Measurements from ENCODE around the gene GP1BB.

GP1BB gene

GRCh38 chr22:19742160-19743066 is 19.1 kb downstream of the GP1BB start:
- DNase-seq (ENCODE audit: low read depth in 2 of 2), result no peak

- no peak for DNase-seq (ENCODE audit: low read depth in 2 of 2)
Measured at GRCh38 chr22:19743081-19743480, 19.7 kb downstream of the GP1BB start.

- DNase-seq (ENCODE audit: low read depth in 2 of 2), result no peak
Measured at GRCh38 chr22:19743651-19744050, 20.3 kb downstream of the GP1BB start.

- no peak for DNase-seq (ENCODE audit: low read depth in 2 of 2)
Measured at GRCh38 chr22:19744350-19745006, 21.1 kb downstream of the GP1BB start.

- no peak for DNase-seq (ENCODE audit: low read depth in 2 of 2)
Measured at GRCh38 chr22:19745155-19746101, 22.1 kb downstream of the GP1BB start.

- DNase-seq (ENCODE audit: low read depth in 2 of 2), result no peak
Measured at GRCh38 chr22:19746726-19747125, 23.4 kb downstream of the GP1BB start.

- no peak for DNase-seq (ENCODE audit: low read depth in 2 of 2)
Measured at GRCh38 chr22:19747551-19747950, 24.2 kb downstream of the GP1BB start.

GRCh38 chr22:19748139-19748538 is 24.8 kb downstream of the GP1BB start:
- DNase-seq (ENCODE audit: low read depth in 2 of 2), result no peak

GRCh38 chr22:19748991-19749664 is 25.8 kb downstream of the GP1BB start:
- DNase-seq (ENCODE audit: low read depth in 2 of 2), result no peak

GRCh38 chr22:19749876-19750275 is 26.5 kb downstream of the GP1BB start:
- no peak for DNase-seq (ENCODE audit: low read depth in 2 of 2)

GRCh38 chr22:19750507-19751490 is 27.5 kb downstream of the GP1BB start:
- DNase-seq (ENCODE audit: low read depth in 2 of 2), result no peak

- no peak for DNase-seq (ENCODE audit: low read depth in 2 of 2)
Measured at GRCh38 chr22:19751497-19752245, 28.3 kb downstream of the GP1BB start.

GRCh38 chr22:19753090-19753842 is 29.9 kb downstream of the GP1BB start:
- DNase-seq (ENCODE audit: low read depth in 2 of 2), result no peak

- DNase-seq (ENCODE audit: low read depth in 2 of 2), result no peak
Measured at GRCh38 chr22:19753996-19754700, 30.8 kb downstream of the GP1BB start.

GRCh38 chr22:19754701-19755144 is 31.4 kb downstream of the GP1BB start:
- DNase-seq (ENCODE audit: low read depth in 2 of 2), result no peak

GRCh38 chr22:19755145-19755710 is 31.9 kb downstream of the GP1BB start:
- DNase-seq (ENCODE audit: low read depth in 2 of 2), result no peak

- no peak for DNase-seq (ENCODE audit: low read depth in 2 of 2)
Measured at GRCh38 chr22:19755722-19756287, 32.5 kb downstream of the GP1BB start.

All from stimulated activated CD8-positive, alpha-beta memory T cell treated with anti-CD3 and anti-CD28 coated beads, Interleukin-7, amount 100 ng/mL, for 4 hours (primary cell).